Neutrophil (primary cell): Measurements from ENCODE around the gene EXOC3L1.

Experiments
- H3K27ac ChIP-seq: fragments of 200-600 bp; sonication (generic); 2 replicates; pipeline ENCODE4 v1.5.1; 2016; ENCODE audit warnings: mild to moderate bottlenecking, moderate library complexity
- H3K27me3 ChIP-seq: fragments of 200-600 bp; sonication (generic); 2 replicates; pipeline ENCODE4 v1.6.0; 2016; ENCODE audit warnings: mild to moderate bottlenecking
- H3K36me3 ChIP-seq: fragments of 200-600 bp; sonication (generic); 2 replicates; pipeline ENCODE4 v1.5.1; 2017
- H3K4me1 ChIP-seq, 2 experiments: fragments of 200-600 bp in 1 of 2; sonication (generic) in 1 of 2; 1 replicate in 1 of 2; 2 replicates in 1 of 2; pipeline versions ENCODE4 v1.5.1 to v1.6.1; 2013 to 2016; ENCODE audit warnings: low read depth in 1 of 2, low read length in 1 of 2, mild to moderate bottlenecking in 1 of 2, moderate library complexity in 1 of 2; ENCODE audit not compliant: control insufficient read depth in 1 of 2, insufficient read depth in 1 of 2
- H3K4me3 ChIP-seq, 2 experiments: fragments of 200-600 bp in 1 of 2; sonication (generic) in 1 of 2; 1 replicate in 1 of 2; 2 replicates in 1 of 2; pipeline ENCODE4 v1.5.1; 2013 to 2016; ENCODE audit warnings: low read depth in 1 of 2, low read length in 1 of 2, mild to moderate bottlenecking in 1 of 2, moderate library complexity in 1 of 2
- H3K9me3 ChIP-seq: fragments of 200-600 bp; sonication (generic); 2 replicates; pipeline ENCODE4 v1.5.1; 2016
- TF ChIP-seq, protein P1 (sequence below): fragments of 200-600 bp; sonication (generic); IDR thresholded peaks from 2 replicates; pipeline ENCODE4 v1.5.1; 2016; ENCODE audit warnings: antibody characterized with exemption

EXOC3L1 gene, protein sequence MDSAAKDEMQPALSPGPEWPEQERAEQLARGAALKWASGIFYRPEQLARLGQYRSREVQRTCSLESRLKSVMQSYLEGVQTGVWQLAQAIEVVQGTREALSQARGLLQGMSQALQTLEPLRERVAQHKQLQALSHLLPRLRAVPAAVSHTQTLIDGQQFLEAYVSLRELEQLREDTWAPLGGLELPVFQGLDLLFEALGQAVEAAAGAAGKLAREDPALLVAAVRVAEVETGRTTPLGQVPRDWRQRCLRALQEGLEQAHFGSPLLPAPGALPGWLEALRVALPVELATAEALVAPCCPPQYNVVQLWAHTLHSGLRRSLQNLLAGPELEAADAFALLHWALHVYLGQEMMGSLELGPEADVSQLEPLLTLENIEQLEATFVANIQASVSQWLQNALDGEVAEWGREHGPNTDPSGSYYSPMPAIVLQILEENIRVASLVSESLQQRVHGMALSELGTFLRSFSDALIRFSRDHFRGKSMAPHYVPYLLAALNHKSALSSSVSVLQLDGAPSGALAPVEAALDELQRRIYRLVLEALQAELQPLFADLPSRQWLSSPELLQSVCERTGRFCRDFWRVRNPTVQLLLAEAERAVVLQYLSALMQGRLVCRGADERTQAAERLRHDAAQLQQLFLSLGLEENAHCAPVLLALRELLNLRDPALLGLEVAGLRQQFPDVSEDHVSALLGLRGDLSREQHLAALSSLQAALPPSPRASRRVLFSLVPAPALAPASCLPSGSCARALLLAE

DNA sequence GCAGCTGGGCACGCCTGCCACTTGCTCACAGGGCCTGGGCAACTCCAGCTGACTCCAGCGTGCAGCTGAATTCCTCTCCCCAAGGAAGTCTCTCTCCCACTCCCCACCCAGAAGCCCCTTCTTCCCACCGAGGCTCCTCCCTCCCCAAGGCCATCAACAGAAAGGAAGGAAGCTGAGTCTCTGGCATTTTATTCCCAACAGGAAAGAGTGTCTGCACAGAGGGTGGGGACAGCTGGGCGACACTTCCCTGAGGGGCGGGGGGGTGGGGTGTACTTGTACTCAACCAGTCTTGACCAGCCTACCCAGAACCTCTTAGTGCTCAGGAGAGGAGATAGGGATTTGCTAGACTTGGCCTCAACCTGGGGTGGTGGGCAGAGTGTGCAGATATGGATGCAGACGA is at the start of gene EXOC3L1:
Gene EXOC3L1 (minus strand): TSS at position 96 of the 400 bp plus-strand sequence. CDS start 460 bp downstream, outside the sequence.
- Histone ChIP-seq H3K9me3 (no peaks in the 10 kb centered on the region), H3K27ac (no peak within 1 kb of the TSS), H3K4me3 (no peak within 1 kb of the TSS), H3K4me1 (peaks cover 31 to 35% of the 10 kb centered on the region in 2 experiments), H3K27me3 (peaks cover 21% of the 10 kb centered on the region), H3K36me3 (peaks cover 17% of the 10 kb centered on the region)
- TF ChIP-seq, protein P1, sequence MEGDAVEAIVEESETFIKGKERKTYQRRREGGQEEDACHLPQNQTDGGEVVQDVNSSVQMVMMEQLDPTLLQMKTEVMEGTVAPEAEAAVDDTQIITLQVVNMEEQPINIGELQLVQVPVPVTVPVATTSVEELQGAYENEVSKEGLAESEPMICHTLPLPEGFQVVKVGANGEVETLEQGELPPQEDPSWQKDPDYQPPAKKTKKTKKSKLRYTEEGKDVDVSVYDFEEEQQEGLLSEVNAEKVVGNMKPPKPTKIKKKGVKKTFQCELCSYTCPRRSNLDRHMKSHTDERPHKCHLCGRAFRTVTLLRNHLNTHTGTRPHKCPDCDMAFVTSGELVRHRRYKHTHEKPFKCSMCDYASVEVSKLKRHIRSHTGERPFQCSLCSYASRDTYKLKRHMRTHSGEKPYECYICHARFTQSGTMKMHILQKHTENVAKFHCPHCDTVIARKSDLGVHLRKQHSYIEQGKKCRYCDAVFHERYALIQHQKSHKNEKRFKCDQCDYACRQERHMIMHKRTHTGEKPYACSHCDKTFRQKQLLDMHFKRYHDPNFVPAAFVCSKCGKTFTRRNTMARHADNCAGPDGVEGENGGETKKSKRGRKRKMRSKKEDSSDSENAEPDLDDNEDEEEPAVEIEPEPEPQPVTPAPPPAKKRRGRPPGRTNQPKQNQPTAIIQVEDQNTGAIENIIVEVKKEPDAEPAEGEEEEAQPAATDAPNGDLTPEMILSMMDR, result no peak

DNA sequence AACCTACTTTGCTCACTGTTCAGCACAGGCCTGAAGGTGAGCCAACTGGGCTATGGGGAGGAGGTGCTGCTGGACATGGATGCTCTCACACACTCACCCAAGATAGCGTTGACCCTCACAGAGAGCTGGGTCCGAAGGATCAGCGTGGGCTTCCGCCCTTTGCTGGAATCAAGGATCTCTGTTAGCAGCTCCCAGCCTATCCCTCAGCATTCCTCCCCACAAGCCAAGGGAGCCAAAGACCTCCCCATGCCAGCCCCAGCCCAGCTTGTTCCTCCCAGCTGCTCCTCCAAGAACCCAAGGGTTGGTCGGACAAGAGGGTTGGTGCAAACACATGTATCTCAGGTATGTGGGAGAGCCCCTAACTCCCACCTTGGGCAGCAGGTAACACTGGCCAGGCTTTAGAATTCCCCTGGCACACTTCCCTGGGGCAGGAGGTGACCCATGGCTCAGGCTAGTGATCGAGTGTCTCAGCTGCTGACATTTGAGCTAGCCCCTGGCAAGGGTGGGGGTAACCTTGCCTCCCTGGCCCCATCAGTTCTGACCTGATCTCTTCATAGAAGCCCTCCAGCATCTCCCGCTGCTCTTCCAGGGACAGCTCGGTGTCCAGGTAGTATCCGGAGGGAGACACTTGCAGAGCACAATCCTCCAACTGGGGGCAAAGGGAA is 49.0 kb upstream of the EXOC3L1 start:
- Histone ChIP-seq H3K9me3 (no peaks in the 10 kb centered on the region), H3K27me3 (no peaks in the 10 kb centered on the region), H3K36me3 (peaks cover 59% of the 10 kb centered on the region), H3K4me1 (peaks cover 12 to 14% of the 10 kb centered on the region in 2 experiments), H3K27ac (no peak overlapping the region), H3K4me3 (no peak overlapping the region)
- TF ChIP-seq, protein P1, result no peak

DNA sequence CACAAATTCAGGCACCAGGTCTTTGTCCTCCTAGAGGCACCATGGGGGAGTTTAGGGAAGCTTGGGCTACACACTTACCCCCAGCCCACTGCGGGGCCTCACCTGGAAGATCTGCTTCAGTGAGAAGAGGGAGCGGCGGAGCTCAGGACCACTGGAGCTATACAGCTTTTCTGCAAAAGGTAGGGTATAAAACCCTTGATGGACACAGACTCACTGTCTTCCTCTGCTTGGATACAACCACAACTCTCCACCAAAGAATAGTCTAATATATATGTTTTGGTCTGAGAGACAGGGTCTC is 48.3 kb upstream of the EXOC3L1 start:
- no peak overlapping the region for H3K27ac ChIP-seq
- H3K27me3 ChIP-seq, result no peaks in the 10 kb centered on the region
- no peak overlapping the region for H3K4me3 ChIP-seq
- H3K36me3 ChIP-seq, result peaks cover 66% of the 10 kb centered on the region
- TF ChIP-seq, protein P1, result no peak
- H3K4me1 ChIP-seq, result peaks cover 5 to 7% of the 10 kb centered on the region in 2 experiments
- H3K9me3 ChIP-seq, result no peaks in the 10 kb centered on the region

DNA sequence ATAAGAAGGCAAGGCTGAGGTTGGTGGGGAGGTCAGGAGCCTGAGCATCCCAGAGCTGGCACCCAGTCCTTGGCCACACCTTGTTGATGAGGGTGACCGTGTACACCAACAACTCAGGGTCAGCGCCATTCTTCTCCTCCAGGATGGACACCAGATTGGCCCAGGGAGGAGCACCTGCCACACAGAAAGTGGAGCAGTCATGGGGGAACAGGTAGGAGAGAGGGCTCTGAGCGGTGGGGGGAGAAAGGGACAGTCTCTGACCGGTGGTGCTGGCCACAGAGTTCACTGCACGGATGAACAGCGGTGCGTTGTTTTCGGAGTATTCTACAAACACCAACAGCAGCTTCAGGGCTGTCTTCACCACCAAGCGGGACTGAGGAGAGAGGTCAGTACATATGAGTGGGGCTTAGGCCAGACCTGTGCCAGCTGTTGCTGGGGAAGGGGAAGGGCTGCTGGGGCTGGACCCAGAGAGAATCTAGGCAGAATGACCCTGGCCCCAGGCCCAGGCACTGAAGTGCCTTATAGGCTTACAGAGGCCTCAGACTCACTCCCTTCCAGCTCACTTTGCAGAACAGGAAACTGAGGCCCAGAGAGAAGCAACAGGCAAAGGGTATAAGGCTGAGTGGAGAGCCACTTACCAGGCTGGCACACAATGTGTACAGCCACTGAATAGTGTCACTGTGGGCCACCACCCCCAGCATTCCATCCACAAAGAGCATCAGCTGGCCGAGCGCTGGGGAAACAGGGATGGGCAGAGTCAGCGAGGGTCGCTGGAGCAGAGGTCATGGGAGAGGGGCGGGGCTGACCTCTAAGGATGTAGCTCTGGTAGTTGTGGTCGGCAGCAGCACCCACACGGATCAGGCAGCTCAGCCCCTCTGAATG is 47.7 kb upstream of the EXOC3L1 start:
- TF ChIP-seq, protein P1, result no peak
- Histone ChIP-seq H3K4me3 (no peak overlapping the region), H3K9me3 (no peaks in the 10 kb centered on the region), H3K36me3 (peaks cover 70% of the 10 kb centered on the region), H3K4me1 (peaks cover 0 to 3% of the 10 kb centered on the region in 2 experiments), H3K27me3 (no peaks in the 10 kb centered on the region), H3K27ac (no peak overlapping the region)
